Heart right ventricle (tissue), 16 donors: ENCODE results near the gene TDP1. TPM values are rescaled to one million over a fixed set of nuclear protein-coding genes. Genes with fewer than 3 reads are reported as not detected.

Experiments
- ATAC-seq, 8 donors: fragments of 200-7000 bp; cut with Tn5 transposase; one replicate each; pipeline ENCODE4 v1.9.1; 2020; ENCODE audit warnings: mild to moderate bottlenecking in 8 of 8, moderate library complexity in 8 of 8, moderate number of reproducible peaks in 1 of 8
- DNase-seq, 2 donors: peaks; one replicate each; pipeline ENCODE4 v3.0.0-alpha.2; 2020
- H3K27ac ChIP-seq, 10 donors: fragments of 200-600 bp; sonication (generic) in 2 of 10; one replicate each; pipeline versions ENCODE4 v1.5.0 to v1.8.0; 2020 to 2022; ENCODE audit warnings: mild to moderate bottlenecking in 3 of 10
- H3K27me3 ChIP-seq, 7 donors: fragments of 200-600 bp; one replicate each; pipeline ENCODE4 v1.8.0; 2021 to 2022; ENCODE audit warnings: mild to moderate bottlenecking in 2 of 7
- H3K36me3 ChIP-seq, 9 donors: fragments of 200-600 bp; sonication (generic) in 1 of 9; one replicate each; pipeline versions ENCODE4 v1.5.0 to v1.8.0; 2020 to 2022; ENCODE audit warnings: mild to moderate bottlenecking in 2 of 9
- H3K4me1 ChIP-seq, 9 donors: fragments of 200-600 bp; sonication (generic) in 1 of 9; one replicate each; pipeline versions ENCODE4 v1.5.0 to v1.8.0; 2020 to 2022; ENCODE audit warnings: mild to moderate bottlenecking in 4 of 9
- H3K4me3 ChIP-seq, 10 donors: fragments of 200-600 bp; sonication (generic) in 2 of 10; one replicate each; pipeline versions ENCODE4 v1.5.0 to v1.8.0; 2020 to 2022; ENCODE audit warnings: mild to moderate bottlenecking in 7 of 10, moderate library complexity in 2 of 10
- H3K9me3 ChIP-seq, 11 donors: fragments of 200-600 bp in 10 of 11; sonication (generic) in 2 of 11; one replicate each; pipeline versions ENCODE4 v1.5.0 to v1.8.0; 2013 to 2022; ENCODE audit warnings: mild to moderate bottlenecking in 2 of 11, control low read depth in 1 of 11, moderate library complexity in 1 of 11
- WGBS, 2 donors: extraction: QIAGEN DNeasy Blood & Tissue Kit; methylation state at CpG; one replicate each; pipeline ENCODE4 v1.1.7; 2013; ENCODE audit warnings: inconsistent platforms in 1 of 2; 5-methylcytosine and 5-hydroxymethylcytosine counted together
- intact Hi-C, 10 donors: fragments of 100-400 bp; cut with DNase I; formaldehyde crosslinking; loops; one replicate each; pipeline versions ENCODE4 v1.11.1 to v1.14.2; 2022
- polyA plus RNA-seq, 2 donors: library from polyadenylated mRNA; stranded (reverse); fragments of 200-250 nt; gene quantifications; one replicate each; pipeline ENCODE4 v1.2.3, GENCODE V29; 2013
- total RNA-seq, 10 donors: library from RNA; stranded (reverse); fragmentation: NEBNext Ultra II Directional in 3 of 10; extraction: Animal tissue kit (Norgen Biotek cat#: 25700) in 3 of 10; gene quantifications; one replicate each; pipeline versions ENCODE4 v1.2.1 to v1.2.4, GENCODE V29; 2021 to 2023
- TF ChIP-seq, protein P1 (sequence below), 9 donors: fragments of 200-600 bp; sonication (generic) in 2 of 9; IDR thresholded peaks; one replicate each; pipeline versions ENCODE4 v1.5.0 to v1.8.0; 2021 to 2022; ENCODE audit warnings: antibody characterized with exemption in 9 of 9, mild to moderate bottlenecking in 5 of 9, moderate library complexity in 1 of 9
- donor health status: Arrhythmogenic right ventricular cardiomyopathy.
- donor health status: ischemic (EF 13 %, LVEDD 7.1; RV severe dilation, severe dysfunction).
- donor health status: healthy with polysubstance abuse.
- donor health status: DM: no; HTN: yes; CAD: no.
- donor health status: DM: no; HTN: no; CAD: no.
- donor health status: ischemic (EF 25% LVEDD 6.9; RV normal size, moderate dysfunction).
- donor health status: ischemic (EF 25% LVEDD 5.7; RV mildly dilated, moderate dysfunction).
- donor health status: healthy.
- donor health status: DM: yes; HTN: yes; CAD: no.
- donor health status: Ischemic cardiomyopathy.
- donor health status: ischemic (EF 35%, LVEDD 5.7; RV mildly dilated, moderate dysfunction).
- donor health status: nonischemic (EF 11% LVEDD 7.7; RV severe dilation, severe dysfunction).
- donor health status: DM: yes; HTN: yes; CAD: no.
- donor health status: PGD.
- donor health status: ischemic (EF 29% LVEDD 5.4; RV normal size, mild dysfunction).
- donor health status: nonischemic (EF 23%, LVEDD 6.1; RV moderate dilation, normal function).

TDP1 gene
- total and polyA plus RNA-seq, 12 donors: 0.80 to 7.1 (median 3.2) TPM

DNA sequence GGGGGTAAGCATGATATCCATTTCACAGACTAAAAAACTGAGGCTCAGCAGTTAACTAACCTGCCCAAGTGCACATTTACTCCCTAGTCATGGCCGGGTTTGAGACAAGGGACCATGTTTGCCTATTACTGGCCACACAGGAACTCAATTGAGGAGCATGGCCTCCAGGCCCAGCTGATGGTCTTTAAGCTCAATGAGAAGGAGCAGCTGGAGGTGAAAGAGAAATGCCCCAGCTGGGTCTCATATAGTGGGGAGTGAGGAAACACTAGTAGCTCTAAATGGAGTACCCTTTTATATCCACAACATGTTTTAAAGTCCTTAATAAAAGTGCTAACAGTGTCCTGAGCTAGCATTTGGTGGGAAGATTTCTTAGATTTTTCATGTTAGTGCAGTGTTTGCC is 1.6 kb downstream of the TDP1 start:
- Histone ChIP-seq H3K4me3 (no peak overlapping the region), H3K4me1 (peaks cover 0 to 33% (median 13%) of the 10 kb centered on the region in 9 donors), H3K9me3 (no peaks in the 10 kb centered on the region), H3K27me3 (no peaks in the 10 kb centered on the region), H3K36me3 (peaks cover 0 to 16% (median 0%) of the 10 kb centered on the region in 9 donors), H3K27ac (peak overlapping the region in 1 of 10 donors; percentile 94)
- TF ChIP-seq, protein P1, sequence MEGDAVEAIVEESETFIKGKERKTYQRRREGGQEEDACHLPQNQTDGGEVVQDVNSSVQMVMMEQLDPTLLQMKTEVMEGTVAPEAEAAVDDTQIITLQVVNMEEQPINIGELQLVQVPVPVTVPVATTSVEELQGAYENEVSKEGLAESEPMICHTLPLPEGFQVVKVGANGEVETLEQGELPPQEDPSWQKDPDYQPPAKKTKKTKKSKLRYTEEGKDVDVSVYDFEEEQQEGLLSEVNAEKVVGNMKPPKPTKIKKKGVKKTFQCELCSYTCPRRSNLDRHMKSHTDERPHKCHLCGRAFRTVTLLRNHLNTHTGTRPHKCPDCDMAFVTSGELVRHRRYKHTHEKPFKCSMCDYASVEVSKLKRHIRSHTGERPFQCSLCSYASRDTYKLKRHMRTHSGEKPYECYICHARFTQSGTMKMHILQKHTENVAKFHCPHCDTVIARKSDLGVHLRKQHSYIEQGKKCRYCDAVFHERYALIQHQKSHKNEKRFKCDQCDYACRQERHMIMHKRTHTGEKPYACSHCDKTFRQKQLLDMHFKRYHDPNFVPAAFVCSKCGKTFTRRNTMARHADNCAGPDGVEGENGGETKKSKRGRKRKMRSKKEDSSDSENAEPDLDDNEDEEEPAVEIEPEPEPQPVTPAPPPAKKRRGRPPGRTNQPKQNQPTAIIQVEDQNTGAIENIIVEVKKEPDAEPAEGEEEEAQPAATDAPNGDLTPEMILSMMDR (IDR thresholded peaks at IDR 0.05): no peak
- DNase-seq: no peak
- WGBS, 2 donors: 87 to 88% methylated on average over 1 of the region's 1 CpG
- no peak for ATAC-seq
- intact Hi-C loops: no loop called here

DNA sequence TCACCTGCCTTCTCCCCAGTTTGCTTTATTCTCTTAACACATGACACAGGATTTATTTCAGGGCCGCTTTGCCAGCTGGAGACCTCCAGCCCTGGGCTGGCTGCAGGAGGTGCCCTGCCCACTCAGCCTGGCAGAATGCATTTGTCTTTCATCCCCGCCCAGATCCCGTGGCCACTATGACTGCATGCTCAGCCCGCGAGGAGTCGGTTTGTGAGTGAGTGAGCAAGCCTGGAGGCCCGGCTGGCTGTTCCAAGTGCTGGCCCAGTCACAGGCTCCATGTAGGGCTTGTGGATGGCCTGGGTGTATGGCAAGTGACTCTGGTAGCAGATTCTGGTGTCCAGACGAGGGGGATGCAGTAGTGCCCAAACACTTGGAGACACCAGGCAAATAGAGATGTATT is 2.1 kb downstream of the TDP1 start:
- peaks cover 0 to 33% (median 13%) of the 10 kb centered on the region in 9 donors for H3K4me1 ChIP-seq
- H3K27ac ChIP-seq: no peak overlapping the region
- H3K27me3 ChIP-seq: no peaks in the 10 kb centered on the region
- peaks cover 0 to 14% (median 0%) of the 10 kb centered on the region in 9 donors for H3K36me3 ChIP-seq
- intact Hi-C loops: no loop called here
- WGBS, 2 donors: 96 to 97% methylated on average over 8 of the region's 8 CpGs
- TF ChIP-seq, protein P1 (IDR thresholded peaks at IDR 0.05): no peak
- ATAC-seq (no peak), DNase-seq (no peak)
- H3K9me3 ChIP-seq: no peaks in the 10 kb centered on the region
- H3K4me3 ChIP-seq: no peak overlapping the region

DNA sequence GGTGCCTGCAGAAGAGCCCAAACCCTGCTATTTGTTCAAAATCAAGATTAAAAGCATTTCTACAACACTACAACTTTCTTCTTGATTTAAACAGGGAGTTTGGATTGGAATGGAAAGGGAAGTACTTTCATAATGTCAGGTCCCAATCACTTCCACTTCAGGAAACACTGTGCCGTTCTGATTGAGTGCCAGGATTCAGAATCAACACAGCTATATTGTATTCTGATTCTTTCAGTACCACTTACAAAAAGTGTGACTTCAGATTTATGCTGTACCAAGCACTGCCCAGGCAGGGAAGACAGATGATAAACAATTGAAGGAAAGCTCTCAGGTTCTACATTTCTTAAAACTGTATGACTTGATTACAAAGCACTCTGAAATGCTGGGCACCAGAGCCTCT is 3.2 kb downstream of the TDP1 start:
- no peak overlapping the region for H3K4me3 ChIP-seq
- no peak overlapping the region for H3K27ac ChIP-seq
- intact Hi-C loops: no loop called here
- TF ChIP-seq, protein P1 (IDR thresholded peaks at IDR 0.05): no peak
- H3K36me3 ChIP-seq: peaks cover 0 to 25% (median 0%) of the 10 kb centered on the region in 9 donors
- H3K9me3 ChIP-seq: no peaks in the 10 kb centered on the region
- H3K4me1 ChIP-seq: peaks cover 0 to 27% (median 12%) of the 10 kb centered on the region in 9 donors
- 58 to 74% methylated on average over 1 of the region's 1 CpG for WGBS, 2 donors
- DNase-seq (no peak), ATAC-seq (no peak)
- no peaks in the 10 kb centered on the region for H3K27me3 ChIP-seq

DNA sequence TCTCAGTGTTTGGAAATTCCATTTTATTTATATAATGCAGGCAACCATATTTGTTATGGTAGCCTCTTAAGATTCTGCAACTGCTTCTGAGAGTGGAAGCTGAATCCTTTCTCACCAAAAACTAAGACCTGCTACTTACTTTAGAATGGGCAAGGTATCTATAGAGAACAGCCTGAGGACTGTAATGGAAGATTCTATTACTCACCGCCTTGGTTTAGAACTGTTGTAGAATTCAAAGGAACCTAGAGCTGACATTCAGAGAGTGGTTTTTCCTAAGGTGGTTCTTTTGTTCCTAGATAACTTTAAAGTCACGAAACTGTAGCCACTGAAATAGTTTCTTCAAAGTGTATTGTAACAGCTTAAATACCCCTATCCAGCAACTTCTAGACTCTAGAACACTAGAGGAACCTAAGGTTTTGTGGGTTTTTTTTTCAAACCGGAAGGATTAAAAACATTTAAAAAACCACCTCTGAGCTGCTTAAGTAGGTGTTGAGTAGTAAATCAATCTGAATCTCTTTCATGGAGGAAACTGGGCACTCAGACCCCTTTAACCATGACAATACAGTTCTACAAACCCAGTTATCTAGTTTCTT is 4.2 kb downstream of the TDP1 start:
- Histone ChIP-seq H3K36me3 (peaks cover 0 to 33% (median 0%) of the 10 kb centered on the region in 9 donors), H3K9me3 (no peaks in the 10 kb centered on the region), H3K4me1 (peaks cover 0 to 24% (median 10%) of the 10 kb centered on the region in 9 donors), H3K4me3 (no peak overlapping the region), H3K27me3 (no peaks in the 10 kb centered on the region), H3K27ac (no peak overlapping the region)
- ATAC-seq: no peak
- TF ChIP-seq, protein P1 (IDR thresholded peaks at IDR 0.05): no peak
- intact Hi-C loops: no loop called here
- no peak for DNase-seq
- WGBS, 2 donors: 95% methylated on average over 3 of the region's 3 CpGs
